HEK293T (cell line): ENCODE results near the gene TRIM37.

ENCODE experiments used
- ARNT ChIP-seq: fragments of 450-650 bp; IDR thresholded peaks from 2 replicates; pipeline ENCODE4 v1.6.1; 2017; ENCODE audit warnings: mild to moderate bottlenecking
- BHLHE40 ChIP-seq: fragments of 450-650 bp; IDR thresholded peaks from 2 replicates; pipeline ENCODE4 v1.6.1; 2016; ENCODE audit warnings: mild to moderate bottlenecking, moderate library complexity, borderline replicate concordance
- CTBP1 ChIP-seq: fragments of 450-650 bp; IDR thresholded peaks from 2 replicates; pipeline ENCODE4 v1.6.1; 2016; ENCODE audit warnings: borderline replicate concordance
- FOXK2 ChIP-seq: fragments of 450-650 bp; IDR thresholded peaks from 2 replicates; pipeline ENCODE4 v1.6.1; 2016; ENCODE audit warnings: mild to moderate bottlenecking
- LEF1 ChIP-seq: fragments of 450-650 bp; IDR thresholded peaks from 2 replicates; pipeline ENCODE4 v1.6.1; 2017; ENCODE audit warnings: mild to moderate bottlenecking, borderline replicate concordance
- NFRKB ChIP-seq: fragments of 450-650 bp; IDR thresholded peaks from 2 replicates; pipeline ENCODE4 v1.6.1; 2016; ENCODE audit warnings: mild to moderate bottlenecking, moderate library complexity
- SP1 ChIP-seq: fragments of 450-650 bp; IDR thresholded peaks from 2 replicates; pipeline ENCODE4 v1.6.1; 2017
- SUZ12 ChIP-seq: fragments of 450-650 bp; IDR thresholded peaks from 2 replicates; pipeline ENCODE4 v1.6.1; 2016; ENCODE audit warnings: mild to moderate bottlenecking

DNA sequence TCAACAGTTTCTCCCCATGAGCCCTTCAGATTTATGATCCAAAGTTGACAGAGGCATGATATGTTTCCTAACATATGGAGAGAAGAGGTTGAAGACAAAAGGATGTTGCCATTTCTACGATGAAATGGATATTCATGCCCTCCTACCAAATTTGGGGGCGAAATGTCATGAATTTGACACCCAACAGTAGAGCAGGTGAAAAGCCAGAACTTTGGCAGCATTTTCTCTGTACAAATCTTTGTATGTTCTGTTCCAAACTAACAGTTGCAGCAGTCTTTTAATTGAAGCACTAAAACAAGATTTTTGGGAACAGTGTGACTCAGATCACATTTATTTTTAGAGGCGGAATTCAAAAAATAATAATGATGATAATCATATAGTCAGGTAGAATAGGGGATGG is 130.1 kb downstream of the TRIM37 start:
- TF ChIP-seq CTBP1 = no peak
- TF ChIP-seq SP1 = no peak
- TF ChIP-seq NFRKB = no peak
- no peak for TF ChIP-seq BHLHE40
- TF ChIP-seq ARNT = no peak
- TF ChIP-seq FOXK2 = no peak
- TF ChIP-seq LEF1 = no peak
- TF ChIP-seq SUZ12 = no peak
